Esophagus muscularis mucosa (tissue), 4 donors: Measurements from ENCODE around the gene SENP3.

Source experiments
- CTCF ChIP-seq, 3 experiments: fragments of 200-600 bp in 2 of 3; fragments of 450-650 bp in 1 of 3; sonication (generic) in 2 of 3; IDR thresholded peaks; one replicate each; pipeline ENCODE4 v1.5.1; 2017 to 2019; ENCODE audit warnings: antibody characterized with exemption in 3 of 3, mild to moderate bottlenecking in 2 of 3, moderate library complexity in 1 of 3
- EP300 ChIP-seq: sonication (generic); formaldehyde crosslinking; IDR thresholded peaks from one replicate; pipeline ENCODE4 v1.6.1; 2017; ENCODE audit warnings: antibody characterized with exemption
- POLR2A ChIP-seq: fragments of 450-650 bp; IDR thresholded peaks from one replicate; pipeline ENCODE4 v1.6.1; 2017; ENCODE audit warnings: antibody characterized with exemption, moderate library complexity, mild to moderate bottlenecking, low read depth
- POLR2AphosphoS5 ChIP-seq, 2 donors: sonication (generic); formaldehyde crosslinking; IDR thresholded peaks; one replicate each; pipeline ENCODE4 v1.6.1; 2017; ENCODE audit warnings: antibody characterized with exemption in 2 of 2

GRCh38 chr17:7569571-7569970 lies 7.9 kb downstream of the SENP3 start:
- TF ChIP-seq POLR2A (no peak), POLR2AphosphoS5 (IDR thresholded peaks at IDR 0.05) (no peak), CTCF (IDR thresholded peaks at IDR 0.05) (no peak), EP300 (no peak)
